ENCODE results near the gene ADH4.

The ADH4 gene

DNA sequence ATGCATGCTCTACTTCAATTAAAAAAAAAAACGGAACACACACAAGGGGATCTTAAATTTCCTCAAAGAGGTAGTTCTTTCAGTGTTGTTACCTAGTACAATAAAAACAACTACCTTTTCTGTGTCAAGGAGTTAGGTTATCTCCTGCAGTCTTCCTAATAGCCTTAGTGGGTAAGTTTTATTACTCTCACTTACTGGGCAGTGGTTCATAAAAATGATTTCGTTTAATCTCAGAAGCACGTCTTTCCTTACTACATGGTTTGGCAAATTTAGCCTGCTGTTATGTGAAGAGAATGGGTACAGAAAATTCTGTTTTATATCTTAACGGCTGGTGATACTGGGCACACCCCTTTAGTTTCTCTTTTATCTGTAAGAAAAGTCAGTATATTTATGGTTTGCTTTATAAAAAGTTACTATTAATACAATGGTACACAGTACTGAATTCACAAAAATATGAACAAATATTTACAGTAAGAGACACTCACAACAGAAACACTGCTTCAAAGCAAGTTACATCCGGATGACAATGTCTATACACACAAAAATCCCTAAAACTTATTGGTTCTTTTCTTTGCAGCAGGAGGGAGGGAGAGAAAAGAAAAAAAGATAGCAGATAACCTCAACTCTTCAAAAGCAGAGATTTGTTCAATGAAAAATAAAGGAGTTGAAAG, 64.3 kb downstream of the ADH4 start:
- no peak for DNase-seq (ENCODE audit: low read depth)

- DNase-seq (ENCODE audit: low read depth) = no peak
Measured at GRCh38 chr4:99078931-99079624, 65.0 kb downstream of the ADH4 start.

DNA sequence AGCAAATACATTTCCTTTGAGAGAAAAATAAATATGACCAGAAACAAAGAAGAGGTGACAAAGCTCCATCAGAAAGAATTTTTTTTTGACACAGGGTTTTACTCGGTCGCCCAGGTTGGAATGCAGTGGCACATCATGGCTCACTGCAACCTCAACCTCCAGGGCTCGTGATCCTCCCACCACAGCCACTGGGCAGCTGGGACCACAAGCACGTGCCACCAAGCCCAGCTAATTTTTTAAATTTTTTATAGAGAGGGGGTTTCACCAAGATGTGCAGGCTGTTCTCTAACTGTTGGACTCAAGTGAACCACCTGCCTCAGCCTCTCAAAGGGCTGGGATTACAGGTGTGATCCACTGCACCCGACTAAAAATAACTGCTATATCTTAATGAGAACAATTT, 65.8 kb downstream of the ADH4 start:
- no peak for DNase-seq (ENCODE audit: low read depth)

- no peak for DNase-seq (ENCODE audit: low read depth)
Measured at GRCh38 chr4:99077177-99077576, 66.9 kb downstream of the ADH4 start.

DNA sequence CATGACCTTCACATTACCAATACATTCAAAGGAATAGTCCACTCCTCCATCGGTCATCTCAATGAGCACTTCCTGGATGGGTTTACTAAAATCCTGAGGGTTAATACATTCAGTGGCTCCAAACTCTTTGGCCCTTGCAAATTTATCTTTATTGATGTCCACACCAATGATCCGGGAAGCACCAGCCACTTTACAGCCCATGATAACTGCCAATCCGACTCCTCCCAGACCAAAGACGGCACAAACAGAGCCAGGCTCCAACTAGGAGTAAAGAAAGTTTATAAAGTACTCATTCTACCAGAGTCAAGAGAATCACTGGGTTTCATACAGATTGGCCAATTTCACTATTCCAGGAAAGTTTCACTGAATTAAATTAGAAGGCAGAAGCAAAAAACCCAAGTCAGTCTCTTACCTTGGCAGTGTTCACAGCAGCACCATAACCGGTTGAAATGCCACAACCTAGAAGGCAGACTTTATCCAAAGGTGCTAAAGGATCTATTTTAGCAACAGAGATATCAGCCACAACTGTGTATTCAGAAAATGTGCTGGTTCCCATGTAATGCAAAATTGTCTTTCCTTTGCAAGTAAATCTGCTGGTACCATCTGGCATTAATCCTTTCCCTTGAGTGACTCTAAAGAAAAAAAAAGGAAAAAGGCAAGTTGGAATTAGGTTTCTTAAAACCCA, 67.7 kb downstream of the ADH4 start:
- DNase-seq (ENCODE audit: low read depth) = no peak

GRCh38 chr4:99074816-99075215, 69.3 kb downstream of the ADH4 start:
- no peak for DNase-seq (ENCODE audit: low read depth)
